Hepatocyte (in vitro differentiated cells): ENCODE results near the gene SRBD1.

ENCODE experiments used
- CTCF ChIP-seq: fragments of 200-600 bp; sonication (generic); IDR thresholded peaks from 2 replicates; pipeline ENCODE4 v1.5.1; 2016; ENCODE audit warnings: antibody characterized with exemption, mild to moderate bottlenecking; ENCODE audit not compliant: poor library complexity
- EZH2 ChIP-seq: fragments of 200-600 bp; sonication (generic); IDR thresholded peaks from 2 replicates; pipeline ENCODE4 v1.6.1; 2016; ENCODE audit warnings: antibody characterized with exemption, mild to moderate bottlenecking, borderline replicate concordance

DNA sequence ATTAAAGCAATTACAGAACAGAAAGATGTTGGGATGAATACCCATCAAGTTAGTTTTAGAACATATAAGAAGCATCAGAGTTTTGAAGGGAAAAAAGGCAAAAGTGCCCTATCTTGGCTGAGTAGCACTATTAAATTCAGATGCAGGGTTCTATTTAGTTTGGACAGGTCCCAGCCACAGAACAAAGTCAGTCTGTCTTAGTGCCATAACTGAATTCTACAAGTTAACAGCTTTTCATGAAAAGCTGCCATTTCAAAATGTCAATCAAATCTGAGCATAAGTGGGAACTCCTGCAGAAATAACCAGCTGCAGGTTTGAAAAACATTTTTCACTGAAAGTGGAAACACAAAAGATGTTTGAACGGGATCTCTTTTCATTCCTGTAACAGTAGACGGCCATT, 160.4 kb downstream of the SRBD1 start:
- no peak for TF ChIP-seq EZH2
- no peak for TF ChIP-seq CTCF
